GM12873 (cell line): ENCODE data around the gene TSHZ2.

Source experiments
- CTCF ChIP-seq: IDR thresholded peaks from 2 replicates; pipeline ENCODE4 v1.5.1; 2012; ENCODE audit warnings: low read depth, mild to moderate bottlenecking, moderate library complexity, low read length, control low read depth; ENCODE audit not compliant: insufficient read depth; ENCODE audit errors: missing control alignments

Gene TSHZ2

GRCh38 chr20:53494753-53495152, 522.6 kb downstream of the TSHZ2 start:
- TF ChIP-seq CTCF, result no peak

GRCh38 chr20:53495398-53496092, 523.4 kb downstream of the TSHZ2 start:
- no peak for TF ChIP-seq CTCF

GRCh38 chr20:53497246-53497645, 525.1 kb downstream of the TSHZ2 start:
- TF ChIP-seq CTCF, result no peak

- TF ChIP-seq CTCF, result no peak
Measured at GRCh38 chr20:53498341-53498740, 526.2 kb downstream of the TSHZ2 start.

GRCh38 chr20:53500651-53501050, 528.5 kb downstream of the TSHZ2 start:
- TF ChIP-seq CTCF, result no peak

GRCh38 chr20:53502820-53503219, 530.7 kb downstream of the TSHZ2 start:
- TF ChIP-seq CTCF, result no peak

- no peak for TF ChIP-seq CTCF
Measured at GRCh38 chr20:53503517-53503919, 531.4 kb downstream of the TSHZ2 start.
